Dendritic cell treated with granulocyte-macrophage colony-stimulating factor and Interleukin-4, amounts not matched to agents 40 ng/mL and 50 ng/mL, for 4 days (primary cell): Measurements from ENCODE around the gene GYG2.
"Not testable (repeated sequence)": the region's sequence is repeated elsewhere in the genome, so short reads cannot be mapped to it uniquely, and the experiment has no call there.

Experiments used
- H3K27ac Mint-ChIP-seq: one replicate; pipeline ENCODE4 v1.8.0; 2022; ENCODE audit warnings: mild to moderate bottlenecking, mixed read lengths
- H3K27me3 Mint-ChIP-seq: one replicate; pipeline ENCODE4 v1.8.0; 2022; ENCODE audit warnings: mild to moderate bottlenecking, mixed read lengths
- H3K36me3 Mint-ChIP-seq: one replicate; pipeline ENCODE4 v1.8.0; 2022; ENCODE audit warnings: low read depth, mixed read lengths
- H3K4me1 Mint-ChIP-seq: one replicate; pipeline ENCODE4 v1.8.0; 2022; ENCODE audit warnings: low read depth, mixed read lengths
- H3K4me3 Mint-ChIP-seq: one replicate; pipeline ENCODE4 v1.8.0; 2022; ENCODE audit warnings: mild to moderate bottlenecking, moderate library complexity, mixed read lengths
- H3K9me3 Mint-ChIP-seq: one replicate; pipeline ENCODE4 v1.8.0; 2022; ENCODE audit warnings: mixed read lengths
- intact Hi-C: fragments of 100-400 bp; cut with micrococcal nuclease; formaldehyde crosslinking; loops from one replicate; pipeline ENCODE4 v1.15.0; 2022

The GYG2 gene

GRCh38 chrX:2870650-2871049 lies 41.9 kb downstream of the GYG2 start:
- no peaks in the 10 kb centered on the region for H3K4me1 Mint-ChIP-seq
- H3K36me3 Mint-ChIP-seq = no peaks in the 10 kb centered on the region
- intact Hi-C loops = no loop called here
- no peaks in the 10 kb centered on the region for H3K9me3 Mint-ChIP-seq
- no peaks in the 10 kb centered on the region for H3K27me3 Mint-ChIP-seq
- no peak overlapping the region for H3K4me3 Mint-ChIP-seq
- H3K27ac Mint-ChIP-seq = no peak overlapping the region

DNA sequence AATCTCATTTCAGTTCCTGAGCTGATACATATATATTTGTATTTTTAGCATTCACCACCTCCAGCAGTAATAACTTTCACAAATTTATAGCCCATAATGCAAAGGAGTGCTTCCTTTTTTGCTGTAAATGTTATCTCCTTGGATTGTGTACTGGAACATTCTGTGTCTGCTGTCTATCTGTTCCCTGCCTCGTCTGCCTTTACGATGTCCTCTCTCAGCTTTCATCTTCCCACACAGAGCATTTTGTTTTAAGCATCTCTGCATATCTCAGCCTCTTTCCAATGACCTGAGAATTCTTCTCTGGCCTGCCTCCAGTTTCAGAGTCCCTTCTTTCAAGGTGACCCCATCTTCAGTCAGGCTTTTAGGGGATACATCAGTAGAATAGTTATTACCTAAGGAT lies 43.1 kb downstream of the GYG2 start:
- H3K9me3 Mint-ChIP-seq = no peaks in the 10 kb centered on the region
- no peaks in the 10 kb centered on the region for H3K4me1 Mint-ChIP-seq
- H3K27ac Mint-ChIP-seq = no peak overlapping the region
- H3K4me3 Mint-ChIP-seq = no peak overlapping the region
- H3K27me3 Mint-ChIP-seq = no peaks in the 10 kb centered on the region
- H3K36me3 Mint-ChIP-seq = no peaks in the 10 kb centered on the region
- intact Hi-C loops = no loop called here

DNA sequence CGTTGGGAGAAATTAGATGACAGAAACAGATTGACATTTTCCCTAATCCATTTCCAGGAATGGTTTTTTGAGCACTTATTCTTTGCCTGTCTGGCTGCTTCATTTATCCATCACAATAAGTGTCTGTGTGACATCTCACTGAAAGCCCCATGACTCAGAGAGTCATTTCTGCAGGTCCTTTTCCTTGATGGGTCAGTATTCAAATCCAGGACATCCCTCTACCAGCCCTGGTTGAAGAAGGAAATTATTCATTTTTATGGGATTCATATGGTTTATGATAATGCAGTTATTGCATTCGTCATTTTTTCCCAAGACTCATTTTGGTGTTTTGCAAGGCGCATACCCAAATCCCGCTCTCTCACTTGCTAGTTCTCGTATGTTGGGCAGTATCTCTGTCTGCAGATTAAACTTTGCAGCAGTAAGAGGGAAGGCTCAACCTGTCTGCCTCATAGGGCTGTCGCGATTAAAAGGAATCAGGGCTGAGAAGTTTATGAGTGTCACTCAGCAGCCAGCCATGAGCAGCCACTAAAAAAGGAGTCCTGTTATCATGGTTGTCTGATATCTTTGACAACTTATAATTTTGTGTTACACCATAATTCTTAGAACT lies 44.0 kb downstream of the GYG2 start:
- intact Hi-C loops = no loop called here

DNA sequence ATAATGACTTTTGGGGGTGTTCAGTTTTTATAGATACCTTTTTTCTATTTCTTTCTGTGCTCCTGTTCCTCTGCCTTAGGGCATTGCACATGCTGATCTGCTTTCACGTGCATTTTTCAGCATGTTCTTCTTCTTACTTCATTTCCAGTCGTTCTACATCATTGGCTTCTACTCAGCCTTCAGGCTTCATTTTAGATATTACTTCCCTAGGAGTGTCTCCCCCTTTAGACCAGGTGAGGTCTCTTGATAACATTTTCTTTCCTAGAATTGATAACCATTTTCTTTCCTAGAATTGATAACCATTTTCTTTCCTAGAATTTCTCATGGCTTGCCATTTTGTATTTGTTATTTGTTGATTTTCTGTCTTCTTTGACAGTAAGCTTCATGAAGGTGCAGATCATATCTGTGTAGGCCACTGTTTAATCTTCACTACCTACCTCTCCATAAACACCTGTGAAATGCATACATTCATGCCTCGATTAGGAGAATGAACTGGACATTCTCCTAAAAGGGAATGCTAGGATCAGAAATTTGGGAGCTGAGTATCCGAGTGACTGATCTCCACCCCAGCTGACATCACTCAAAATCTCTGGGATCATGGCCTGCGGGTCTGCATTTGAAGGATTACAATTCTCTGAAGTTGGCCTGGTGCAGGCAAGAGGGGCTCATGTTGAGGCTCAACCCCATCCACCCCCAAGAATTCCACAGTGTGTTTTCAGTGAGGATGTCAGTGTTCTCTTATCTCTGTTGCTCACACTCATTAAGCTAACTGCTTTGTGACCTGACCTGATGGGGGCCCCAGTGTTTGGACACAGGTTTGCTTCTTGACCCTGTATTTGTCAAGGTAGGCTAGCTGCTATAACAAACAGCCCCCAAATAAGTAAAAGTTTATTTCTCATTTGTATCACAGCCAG lies 45.7 kb downstream of the GYG2 start:
- no peak overlapping the region for H3K27ac Mint-ChIP-seq
- H3K36me3 Mint-ChIP-seq = no peaks in the 10 kb centered on the region
- no peak overlapping the region for H3K4me3 Mint-ChIP-seq
- no peaks in the 10 kb centered on the region for H3K9me3 Mint-ChIP-seq
- H3K4me1 Mint-ChIP-seq = no peaks in the 10 kb centered on the region
- intact Hi-C loops = no loop called here
- no peaks in the 10 kb centered on the region for H3K27me3 Mint-ChIP-seq

More for the DNA sequence above, 44.0 kb downstream of the GYG2 start:
- Mint-ChIP-seq H3K27ac (no peak overlapping the region), H3K4me1 (no peaks in the 10 kb centered on the region), H3K27me3 (no peaks in the 10 kb centered on the region), H3K36me3 (no peaks in the 10 kb centered on the region), H3K4me3 (no peak overlapping the region), H3K9me3 (no peaks in the 10 kb centered on the region)

DNA sequence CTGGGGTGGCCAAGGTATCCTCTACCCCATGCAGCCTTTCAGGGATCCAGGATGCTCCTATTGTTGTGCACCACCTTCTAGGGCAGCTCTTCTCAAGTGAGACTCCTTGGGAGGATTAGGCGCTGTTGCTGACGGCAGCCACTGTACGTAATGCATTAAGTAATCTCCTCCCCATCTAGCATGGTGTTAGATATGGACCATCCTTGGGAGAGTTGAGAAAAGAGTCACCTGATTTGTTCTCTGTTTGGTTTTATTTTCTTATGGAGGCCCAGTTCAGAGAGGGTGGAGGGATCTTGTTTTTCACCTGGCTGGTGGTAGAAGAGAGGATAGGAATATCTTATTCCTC lies 46.4 kb downstream of the GYG2 start:
- Mint-ChIP-seq H3K27ac (no peak overlapping the region), H3K4me1 (no peaks in the 10 kb centered on the region), H3K4me3 (no peak overlapping the region), H3K9me3 (no peaks in the 10 kb centered on the region), H3K27me3 (no peaks in the 10 kb centered on the region), H3K36me3 (no peaks in the 10 kb centered on the region)
- intact Hi-C loops = no loop called here

GRCh38 chrX:2875798-2876399 lies 47.2 kb downstream of the GYG2 start:
- no peak overlapping the region for H3K27ac Mint-ChIP-seq
- intact Hi-C loops = no loop called here
- no peak overlapping the region for H3K4me3 Mint-ChIP-seq
- no peaks in the 10 kb centered on the region for H3K4me1 Mint-ChIP-seq
- H3K36me3 Mint-ChIP-seq = no peaks in the 10 kb centered on the region
- H3K9me3 Mint-ChIP-seq = no peaks in the 10 kb centered on the region
- no peaks in the 10 kb centered on the region for H3K27me3 Mint-ChIP-seq

GRCh38 chrX:2878563-2878962 lies 49.8 kb downstream of the GYG2 start:
- intact Hi-C loops = no loop called here
- H3K9me3 Mint-ChIP-seq = no peaks in the 10 kb centered on the region
- no peak overlapping the region for H3K4me3 Mint-ChIP-seq
- no peaks in the 10 kb centered on the region for H3K27me3 Mint-ChIP-seq
- no peaks in the 10 kb centered on the region for H3K36me3 Mint-ChIP-seq
- no peak overlapping the region for H3K27ac Mint-ChIP-seq
- no peaks in the 10 kb centered on the region for H3K4me1 Mint-ChIP-seq

DNA sequence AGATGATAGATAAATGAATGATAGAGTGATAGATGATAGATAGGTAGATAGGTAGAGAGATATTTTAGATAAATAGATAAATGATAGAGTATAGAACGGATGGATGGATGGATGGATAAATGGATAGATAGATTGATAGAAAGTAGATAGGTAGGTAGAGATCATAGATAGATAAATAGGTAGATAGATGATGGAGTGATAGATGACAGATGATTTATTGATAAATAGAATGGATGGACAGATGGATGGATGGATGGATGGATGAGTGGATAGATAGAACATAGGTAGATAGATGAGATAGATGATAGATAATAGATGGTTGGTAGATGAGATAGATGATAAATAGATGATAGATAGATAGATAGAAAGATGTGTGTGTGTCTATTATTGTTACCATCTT lies 50.9 kb downstream of the GYG2 start:
- Mint-ChIP-seq H3K36me3 (no peaks in the 10 kb centered on the region), H3K27me3 (no peaks in the 10 kb centered on the region), H3K9me3 (no peaks in the 10 kb centered on the region), H3K27ac (no peak overlapping the region), H3K4me3 (no peak overlapping the region), H3K4me1 (no peaks in the 10 kb centered on the region)
- intact Hi-C loops = no loop called here

DNA sequence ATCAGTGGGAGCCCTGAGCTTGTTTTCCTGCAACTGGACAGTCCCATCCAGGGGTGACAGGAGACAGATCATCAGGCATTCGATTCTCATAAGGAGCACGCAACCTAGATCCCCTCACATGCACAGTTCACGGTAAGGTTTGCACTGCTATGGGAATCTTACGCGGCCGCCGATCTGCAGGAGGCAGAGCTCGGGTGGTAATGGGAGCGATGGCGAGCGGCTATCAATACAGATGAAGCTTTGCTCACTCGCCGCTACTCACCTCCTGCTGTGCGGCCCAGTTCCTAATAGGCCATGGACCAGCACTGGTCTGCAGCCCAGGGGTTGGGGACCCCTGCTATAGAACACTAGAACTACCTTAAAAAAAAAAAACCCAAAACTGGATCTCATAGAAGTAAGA lies 55.0 kb downstream of the GYG2 start:
- intact Hi-C loops = no loop called here
- Mint-ChIP-seq H3K4me3 (no peak overlapping the region), H3K27ac (no peak overlapping the region), H3K27me3 (peaks cover 1% of the 10 kb centered on the region), H3K4me1 (peaks cover 7% of the 10 kb centered on the region), H3K36me3 (no peaks in the 10 kb centered on the region), H3K9me3 (no peaks in the 10 kb centered on the region)

DNA sequence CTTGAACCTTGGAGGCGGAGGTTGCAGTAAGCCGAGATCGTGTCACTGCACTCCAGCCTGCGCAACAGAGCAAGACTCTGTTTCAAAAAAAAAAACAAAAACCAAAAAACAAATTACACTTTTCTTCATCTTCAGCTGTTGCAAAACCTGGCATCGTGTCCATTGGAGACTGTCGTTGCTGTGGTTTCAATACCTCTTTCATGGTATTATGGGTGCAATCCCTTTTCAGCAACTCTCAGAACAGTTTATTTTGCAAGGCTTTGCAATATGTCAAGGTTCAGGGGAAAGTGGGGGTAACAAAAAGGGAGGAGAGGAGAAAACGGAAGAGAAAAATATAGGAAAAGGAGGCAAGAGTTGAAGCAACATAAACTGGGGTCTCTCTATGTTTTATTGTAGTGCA lies 59.6 kb downstream of the GYG2 start:
- Mint-ChIP-seq H3K4me3 (peak overlapping the region; percentile 70), H3K27me3 (peaks cover 1% of the 10 kb centered on the region), H3K4me1 (peaks cover 17% of the 10 kb centered on the region), H3K36me3 (no peaks in the 10 kb centered on the region), H3K9me3 (no peaks in the 10 kb centered on the region), H3K27ac (no peak overlapping the region)
- intact Hi-C loops = no loop called here

- intact Hi-C loops = no loop called here
- peaks cover 17% of the 10 kb centered on the region for H3K4me1 Mint-ChIP-seq
- peak overlapping the region; percentile 70 for H3K4me3 Mint-ChIP-seq
- peak overlapping the region; percentile 74 for H3K27ac Mint-ChIP-seq
- H3K27me3 Mint-ChIP-seq = peaks cover 1% of the 10 kb centered on the region
- H3K36me3 Mint-ChIP-seq = no peaks in the 10 kb centered on the region
- H3K9me3 Mint-ChIP-seq = no peaks in the 10 kb centered on the region
These were observed 60.4 kb downstream of the GYG2 start for GRCh38 chrX:2889045-2889605.

- intact Hi-C loops, H3K9me3 Mint-ChIP-seq: not testable (repeated sequence)
- H3K27ac Mint-ChIP-seq = peak overlapping the region; percentile 74
These were observed 61.2 kb downstream of the GYG2 start for GRCh38 chrX:2889706-2890490.

GRCh38 chrX:2890536-2891460 lies 62.1 kb downstream of the GYG2 start:
- H3K36me3 Mint-ChIP-seq, H3K9me3 Mint-ChIP-seq, intact Hi-C loops, H3K4me3 Mint-ChIP-seq, H3K27me3 Mint-ChIP-seq, H3K27ac Mint-ChIP-seq: not testable (repeated sequence)
- peaks cover 28% of the 10 kb centered on the region for H3K4me1 Mint-ChIP-seq

More at GRCh38 chrX:2889706-2890490, 61.2 kb downstream of the GYG2 start:
- not testable (repeated sequence) for H3K27me3 Mint-ChIP-seq, H3K36me3 Mint-ChIP-seq
- H3K4me3 Mint-ChIP-seq = peak overlapping the region; percentile 70
- H3K4me1 Mint-ChIP-seq = peaks cover 25% of the 10 kb centered on the region
